NCI-H1048 (cell line): Measurements from ENCODE around the gene VAV2.

Source experiments
- DNase-seq: peaks from one replicate; lab custom pipeline; 2025; lab: John Stamatoyannopoulos, UW

The VAV2 gene

DNA sequence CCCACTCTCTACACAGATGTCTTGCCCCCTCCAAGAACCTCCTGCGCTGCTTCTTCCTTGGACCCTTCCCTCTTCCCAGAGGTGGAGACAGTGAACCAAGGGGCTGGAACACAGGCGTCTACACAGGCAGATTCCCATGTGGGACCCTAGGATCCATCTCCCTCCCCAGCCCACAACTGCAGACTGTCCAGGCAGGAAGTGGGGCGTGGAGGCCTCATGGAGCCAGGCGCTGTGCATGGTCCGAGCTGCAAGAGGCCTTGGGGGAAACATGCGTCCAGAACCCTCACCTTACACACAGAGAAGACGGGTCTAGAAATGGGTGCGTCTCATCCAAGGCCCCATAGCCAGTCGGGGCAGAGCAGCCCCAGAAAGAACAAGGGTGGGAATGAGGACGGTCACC lies 117.5 kb downstream of the VAV2 start:
- no peak for DNase-seq

DNA sequence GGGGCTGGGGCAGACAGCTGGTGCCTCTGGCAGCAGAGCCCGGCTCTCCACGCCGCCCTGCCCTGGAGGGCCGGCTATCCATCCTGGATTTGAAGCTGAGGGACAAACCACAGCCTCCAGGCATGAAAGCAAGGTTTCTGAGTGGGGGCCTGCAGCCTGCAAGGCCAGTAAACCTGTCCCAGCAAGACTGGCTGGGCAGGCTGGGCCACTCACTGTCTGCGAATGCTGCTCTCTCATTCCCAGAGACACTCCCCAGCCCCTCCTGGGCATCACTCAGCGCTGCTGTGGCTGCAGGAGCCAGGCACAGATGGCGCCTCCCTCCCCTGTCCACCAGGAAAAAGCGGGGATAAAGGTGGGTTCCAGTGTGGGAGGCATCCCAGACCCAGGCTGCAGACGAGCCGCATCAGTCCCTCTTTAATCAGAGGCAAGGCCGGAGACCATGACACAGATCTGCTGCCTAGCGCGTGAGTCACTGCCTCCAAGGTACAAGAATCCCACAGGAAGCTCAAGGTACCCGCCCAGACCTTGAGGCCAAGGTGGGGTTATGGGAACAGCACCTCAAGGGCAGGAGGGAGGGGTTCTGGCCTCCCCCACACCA lies 118.0 kb downstream of the VAV2 start:
- DNase-seq: no peak

DNA sequence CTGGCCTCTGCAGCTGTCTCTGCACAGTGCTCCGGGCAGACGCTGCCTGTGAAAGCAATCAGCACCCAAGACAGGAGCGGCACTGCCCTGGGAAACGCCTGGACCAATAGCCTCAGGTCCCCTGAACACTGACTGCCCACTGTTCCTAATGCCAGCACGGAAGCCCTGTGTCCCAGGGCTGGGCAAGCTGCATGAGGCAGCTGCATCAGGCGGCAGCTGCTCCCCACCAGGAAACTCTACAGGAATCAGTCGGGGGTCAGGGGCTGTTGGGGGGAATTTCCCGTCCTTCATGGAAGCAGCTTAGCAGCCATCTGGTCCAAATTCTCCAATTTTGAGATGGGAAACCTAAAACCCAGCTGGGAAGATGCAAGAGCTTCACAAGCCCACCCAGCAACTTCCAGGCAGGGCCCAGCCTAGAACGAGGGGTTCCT lies 118.6 kb downstream of the VAV2 start:
- DNase-seq: no peak

DNA sequence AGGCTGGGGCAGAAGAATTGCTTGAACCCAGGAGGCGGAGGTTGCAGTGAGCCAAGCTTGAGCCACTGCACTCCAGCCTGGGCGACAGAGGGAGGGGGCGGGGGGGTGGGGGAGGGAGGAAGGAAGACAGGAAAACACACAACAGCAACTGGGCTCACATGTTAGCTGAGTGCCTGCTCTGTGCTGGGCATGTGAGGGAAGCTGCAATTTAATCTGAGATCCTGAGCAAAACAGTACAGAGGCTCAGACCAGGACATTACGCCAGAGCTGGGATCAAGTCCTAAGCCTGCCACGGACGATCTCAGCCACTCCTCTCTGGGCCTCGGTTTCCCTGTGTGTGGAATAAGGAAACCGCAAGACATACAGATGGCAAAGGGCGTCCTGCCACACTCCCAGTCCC lies 119.1 kb downstream of the VAV2 start:
- no peak for DNase-seq

DNA sequence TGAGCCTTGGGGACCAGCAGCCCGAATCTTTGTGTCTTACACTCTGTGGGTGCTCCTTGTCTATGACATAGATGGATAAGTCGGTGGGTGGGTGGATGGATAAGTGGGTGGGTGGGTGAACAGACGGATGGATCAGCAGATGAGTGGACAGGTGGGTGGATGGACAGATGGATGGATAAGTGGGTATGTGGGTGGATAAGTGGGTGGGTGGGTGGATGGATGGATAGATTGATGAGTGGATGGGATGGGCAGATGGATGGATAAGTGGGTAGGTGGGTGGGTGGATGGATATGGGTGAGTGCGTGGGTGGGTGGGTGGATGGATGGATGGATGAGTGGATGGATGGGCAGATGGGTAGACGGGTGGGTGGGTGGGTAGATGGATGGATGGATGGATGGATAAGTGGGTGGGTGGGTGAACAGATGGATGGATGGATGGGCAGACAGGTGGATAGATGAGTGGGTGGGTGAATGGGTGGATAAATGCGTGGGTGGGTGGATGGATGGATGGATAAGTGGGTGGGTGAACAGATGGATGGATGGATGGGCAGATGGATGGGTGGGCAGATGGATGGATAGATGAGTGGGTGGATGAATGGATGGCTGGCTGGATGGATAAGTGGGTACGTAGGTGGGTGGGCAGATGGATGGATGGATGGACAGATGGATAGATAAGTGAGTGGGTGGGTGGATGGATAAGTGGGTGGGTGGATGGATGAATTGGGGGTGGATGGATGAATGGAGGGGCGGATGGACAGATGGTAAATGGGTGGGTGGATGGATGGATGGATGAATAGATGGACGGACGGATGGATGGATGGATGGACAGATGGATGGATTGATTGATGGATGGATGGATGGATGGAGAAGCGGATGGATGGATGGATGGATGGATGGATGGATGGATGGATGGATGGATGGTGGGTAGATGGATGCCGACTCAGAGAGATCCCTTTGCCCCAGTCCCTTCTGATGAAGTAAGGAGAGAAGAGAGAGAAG lies 121.2 kb downstream of the VAV2 start:
- DNase-seq: no peak

DNA sequence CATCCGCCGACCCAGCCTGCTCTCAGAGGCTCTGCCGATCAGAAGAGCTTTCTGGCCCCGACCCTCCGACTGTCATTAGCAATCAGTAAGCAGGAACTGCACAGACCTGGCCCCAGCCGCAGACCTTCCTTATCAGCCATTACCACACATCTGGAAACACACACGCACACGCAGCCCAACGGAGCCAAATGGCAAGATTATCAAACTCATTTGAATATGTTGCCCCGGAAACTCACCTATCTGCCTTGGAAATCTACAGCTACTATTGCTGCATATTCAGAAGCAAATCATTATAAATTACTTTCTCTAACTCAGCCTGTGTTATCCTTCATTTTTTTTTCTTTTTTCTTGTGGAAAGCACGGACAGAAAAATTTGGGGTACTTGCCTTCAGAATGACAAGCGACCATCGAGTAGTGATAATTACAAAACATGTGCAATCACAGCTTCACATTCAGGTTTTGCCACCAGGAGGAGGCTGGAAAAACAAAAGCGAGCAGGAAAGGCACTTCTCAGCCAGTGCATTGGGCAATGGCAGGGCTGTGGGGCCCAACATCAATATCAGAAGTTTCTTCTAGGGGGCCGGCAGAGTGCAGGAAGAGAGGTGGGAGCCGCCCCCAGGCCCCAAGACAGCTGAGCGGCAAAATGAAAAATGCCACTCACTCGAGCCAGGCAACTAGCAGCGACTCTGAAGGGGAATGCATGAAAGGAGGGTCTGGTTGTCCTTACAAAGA lies 122.3 kb downstream of the VAV2 start:
- no peak for DNase-seq

DNA sequence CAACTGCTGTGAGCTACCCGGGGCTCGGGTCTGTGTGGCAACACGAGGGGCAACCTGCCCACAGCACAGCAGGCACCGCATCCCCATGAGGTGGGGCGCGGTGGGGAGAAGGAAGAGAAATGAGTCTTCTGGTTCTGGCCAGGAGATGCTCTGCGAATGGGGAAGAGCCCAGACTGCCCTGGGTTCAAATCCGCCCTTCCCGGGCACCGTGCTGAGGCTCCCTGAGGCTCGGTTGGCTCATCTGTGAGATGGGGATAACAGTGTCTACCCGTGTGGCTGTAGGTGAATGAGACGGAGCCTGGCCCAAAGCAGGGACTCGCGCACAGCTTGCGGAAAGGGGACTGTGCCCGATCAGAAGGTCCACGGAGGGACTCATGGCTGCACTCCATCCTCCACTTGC lies 123.9 kb downstream of the VAV2 start:
- DNase-seq: no peak

DNA sequence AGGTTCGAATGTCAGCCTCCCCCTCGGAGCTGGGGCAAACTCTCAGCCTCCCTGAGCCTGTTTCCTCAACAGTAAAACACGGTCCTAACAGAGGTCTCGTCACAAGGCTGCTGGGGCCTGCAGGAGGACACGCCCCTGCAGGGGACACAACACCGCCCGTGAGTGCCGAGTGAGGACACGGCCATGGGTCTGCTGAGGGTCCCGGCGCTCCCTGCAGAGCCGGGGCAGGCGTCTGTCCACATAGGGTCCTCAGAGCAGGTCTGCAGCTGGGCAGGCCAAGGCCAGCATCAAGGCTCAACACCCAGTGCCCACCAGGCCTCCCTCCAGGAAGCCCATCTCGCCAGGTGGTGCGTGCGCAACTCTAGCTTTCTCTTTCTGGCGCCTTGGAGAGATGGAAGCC lies 125.2 kb downstream of the VAV2 start:
- no peak for DNase-seq

DNA sequence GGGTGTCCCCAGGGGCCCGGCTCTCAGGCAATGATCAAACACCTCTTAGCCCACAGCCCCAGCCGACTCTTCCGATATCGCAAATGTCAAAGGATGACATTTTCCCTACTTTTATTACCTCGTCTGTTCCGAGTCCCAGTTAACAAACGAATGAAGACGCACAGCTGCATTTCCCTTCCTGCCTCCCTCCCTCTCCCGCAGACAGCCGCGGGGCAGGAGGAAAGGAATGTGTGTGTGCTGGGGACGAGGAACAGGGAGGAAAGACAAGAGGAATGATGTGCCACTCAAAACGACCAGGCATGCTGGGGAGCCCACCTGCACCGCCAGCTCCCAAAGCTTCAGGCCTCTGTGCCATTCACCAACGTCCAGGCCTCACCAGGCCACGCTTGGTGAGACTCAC lies 128.1 kb downstream of the VAV2 start:
- DNase-seq: no peak

DNA sequence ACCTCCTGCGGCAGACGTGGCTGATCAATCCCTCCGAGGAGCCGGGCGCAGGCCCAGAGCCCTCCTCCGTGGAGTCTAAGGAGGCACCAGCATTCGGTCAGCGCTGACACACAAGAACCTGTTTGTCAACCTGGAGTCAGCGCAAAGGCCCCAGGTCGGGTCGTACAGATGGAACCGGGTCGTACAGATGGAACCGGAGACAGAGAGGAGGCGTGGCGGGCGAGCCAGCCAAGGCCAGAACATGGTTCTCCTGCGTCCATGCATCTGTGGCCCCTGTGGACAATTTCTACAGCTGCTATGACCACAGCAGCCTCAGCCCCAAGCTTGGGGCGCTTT lies 128.9 kb downstream of the VAV2 start:
- DNase-seq: no peak

DNA sequence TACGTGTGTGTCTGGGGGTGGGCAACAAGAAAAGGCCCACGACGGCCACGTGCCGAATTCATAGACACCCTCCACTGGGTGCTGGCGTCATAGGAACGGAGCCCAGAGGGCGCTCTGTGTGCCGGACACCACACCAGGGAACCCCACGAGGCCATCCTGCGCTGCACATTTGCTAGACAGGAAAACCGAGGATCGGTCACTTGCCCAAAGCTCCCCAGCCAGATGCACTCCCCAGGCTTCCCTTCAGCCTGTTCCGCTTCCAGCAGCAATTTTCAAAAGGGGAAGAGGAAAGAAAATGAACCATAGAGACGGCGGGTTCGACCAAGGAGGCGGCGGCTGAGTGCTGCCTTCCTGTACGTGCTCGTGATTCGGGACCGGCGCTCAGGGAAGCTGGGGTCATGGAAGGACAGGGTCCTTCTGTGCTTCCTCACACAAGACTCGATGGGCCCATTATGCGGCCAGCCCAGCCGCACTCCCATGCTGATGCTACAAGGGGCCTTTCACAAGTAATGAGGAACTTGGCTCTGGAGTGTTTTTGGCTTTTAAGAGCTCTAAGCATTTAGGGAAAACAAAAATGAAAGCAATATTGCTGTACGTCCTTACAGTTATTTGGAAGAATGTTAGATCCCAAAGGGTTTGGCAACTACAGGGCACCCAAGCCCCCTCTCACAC lies 129.4 kb downstream of the VAV2 start:
- no peak for DNase-seq

DNA sequence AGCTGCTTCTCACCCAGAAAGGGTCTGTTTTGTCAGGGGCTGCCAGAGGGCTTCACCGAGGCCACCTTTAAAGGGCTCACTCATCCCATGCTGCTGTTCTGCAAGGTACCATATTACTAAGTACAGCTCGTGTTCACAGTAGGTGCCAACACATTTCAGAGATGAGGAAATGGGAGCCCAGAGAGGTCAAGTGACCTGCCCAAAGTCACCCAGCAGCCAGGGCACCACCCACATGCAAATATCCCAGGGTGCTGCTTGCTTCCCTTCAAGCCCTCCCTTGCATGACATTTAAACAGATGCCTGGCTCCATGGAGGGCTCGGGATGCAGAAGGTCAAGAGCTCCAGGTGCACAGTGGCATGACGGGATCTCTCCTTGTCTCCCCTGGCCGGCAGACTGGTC lies 130.4 kb downstream of the VAV2 start:
- DNase-seq: no peak

DNA sequence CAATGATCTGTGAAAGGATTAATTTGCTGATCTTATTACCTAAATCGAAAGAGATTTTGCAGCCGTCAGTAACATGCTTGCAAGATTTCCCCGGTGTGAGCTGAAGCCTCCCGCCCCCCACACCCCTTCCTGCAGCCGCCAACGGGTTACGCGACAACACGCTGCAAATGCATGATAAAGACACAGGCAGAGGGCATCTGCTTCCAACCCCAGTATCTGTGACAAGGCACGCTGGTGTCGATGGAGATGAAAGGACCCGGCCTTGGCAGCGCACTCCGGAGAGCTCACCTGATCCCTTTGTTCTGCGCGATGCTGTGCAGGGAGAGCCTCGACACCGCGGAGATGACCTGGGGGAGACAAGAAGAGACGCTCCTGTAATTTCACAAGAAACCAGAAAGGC lies 131.0 kb downstream of the VAV2 start:
- no peak for DNase-seq

DNA sequence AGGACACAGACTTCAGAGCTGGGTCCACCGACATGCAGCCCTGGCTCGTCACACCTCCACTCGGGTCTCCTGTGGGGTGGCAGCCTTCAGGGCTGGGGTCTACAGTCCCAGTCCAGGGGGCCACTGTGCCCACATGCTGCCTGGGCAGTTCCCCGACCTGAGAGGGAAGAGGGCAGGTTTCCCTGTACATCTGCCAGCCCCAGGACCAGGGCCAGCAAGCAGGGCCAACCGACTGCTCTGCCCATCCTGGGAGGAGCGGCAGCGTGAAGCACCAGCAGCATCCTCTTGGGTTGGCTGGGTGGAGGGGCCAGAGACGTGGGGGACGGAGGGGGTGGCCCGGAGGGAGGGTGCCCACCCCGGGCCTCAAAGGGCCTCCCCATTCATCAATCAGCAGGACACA lies 133.4 kb downstream of the VAV2 start:
- no peak for DNase-seq

DNA sequence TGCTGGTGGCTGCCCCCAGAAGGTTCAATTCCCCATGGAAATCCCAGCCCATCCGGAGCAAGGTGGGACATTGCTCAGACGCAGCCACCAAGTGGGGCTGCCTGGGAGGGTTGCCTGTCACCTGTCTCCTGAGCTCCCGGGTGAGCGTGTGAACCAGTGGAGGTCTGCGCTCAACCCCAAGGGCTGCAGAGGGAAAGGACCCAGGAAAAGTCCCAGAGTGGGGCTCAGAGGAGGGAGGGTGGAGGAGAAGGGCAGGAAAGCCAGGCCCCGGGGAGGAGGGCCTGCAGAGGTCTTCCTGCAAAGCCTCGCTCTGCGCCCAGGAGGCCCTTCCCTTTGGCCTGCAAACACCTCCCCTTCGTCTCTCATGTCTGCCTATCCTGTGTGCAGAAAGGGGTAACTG lies 134.5 kb downstream of the VAV2 start:
- no peak for DNase-seq

DNA sequence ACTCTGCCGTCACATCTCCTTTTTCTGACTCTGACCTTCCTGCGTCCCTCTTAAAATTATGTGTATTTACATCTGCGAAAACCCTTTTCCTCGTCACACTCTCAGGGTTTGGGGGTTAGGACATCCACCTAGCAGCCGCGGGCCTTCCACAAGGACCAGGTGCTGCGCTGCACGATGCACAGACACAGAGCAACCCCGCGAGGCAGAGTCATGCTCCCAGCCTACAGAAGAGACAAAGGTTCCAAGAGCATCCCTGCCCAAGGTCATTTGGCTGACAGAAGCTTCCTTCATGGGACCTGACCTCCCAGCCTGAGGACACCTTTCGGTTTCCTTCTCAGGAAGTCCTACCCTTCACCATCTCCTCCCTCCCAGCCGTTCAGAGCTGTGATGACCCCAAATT lies 135.3 kb downstream of the VAV2 start:
- no peak for DNase-seq

DNA sequence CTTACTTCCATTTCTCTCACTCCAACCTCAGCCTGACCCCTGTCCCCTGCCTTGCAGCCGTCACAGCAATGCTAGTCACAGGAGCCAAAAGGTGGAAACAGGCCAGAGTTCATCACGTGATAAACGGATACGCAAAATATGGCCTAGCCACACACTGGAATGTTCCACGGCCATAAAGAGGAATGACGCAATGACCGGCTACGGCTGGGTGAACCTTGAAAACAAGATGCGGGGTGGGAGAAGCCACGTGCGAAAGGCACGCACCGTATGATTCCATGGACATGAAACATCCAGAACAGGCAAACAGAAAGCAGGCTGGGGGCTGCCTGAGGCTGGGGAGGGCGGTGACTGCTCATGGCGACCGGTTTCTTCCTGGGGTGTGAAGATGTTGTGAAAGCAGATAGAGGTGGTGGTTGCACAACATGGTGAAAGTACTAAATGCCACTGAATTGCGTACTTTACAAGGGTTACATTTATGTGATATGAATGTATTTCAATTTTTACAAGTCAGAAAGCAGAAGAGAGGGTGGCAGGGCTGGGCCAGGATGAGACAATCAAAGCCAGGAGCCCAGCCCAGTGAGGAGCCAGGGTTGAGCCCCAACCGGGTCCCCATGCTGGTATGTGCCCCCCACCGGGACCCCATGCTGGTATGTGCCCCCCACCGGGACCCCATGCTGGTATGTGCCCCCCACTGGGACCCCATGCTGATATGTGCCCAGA lies 136.2 kb downstream of the VAV2 start:
- DNase-seq: no peak

DNA sequence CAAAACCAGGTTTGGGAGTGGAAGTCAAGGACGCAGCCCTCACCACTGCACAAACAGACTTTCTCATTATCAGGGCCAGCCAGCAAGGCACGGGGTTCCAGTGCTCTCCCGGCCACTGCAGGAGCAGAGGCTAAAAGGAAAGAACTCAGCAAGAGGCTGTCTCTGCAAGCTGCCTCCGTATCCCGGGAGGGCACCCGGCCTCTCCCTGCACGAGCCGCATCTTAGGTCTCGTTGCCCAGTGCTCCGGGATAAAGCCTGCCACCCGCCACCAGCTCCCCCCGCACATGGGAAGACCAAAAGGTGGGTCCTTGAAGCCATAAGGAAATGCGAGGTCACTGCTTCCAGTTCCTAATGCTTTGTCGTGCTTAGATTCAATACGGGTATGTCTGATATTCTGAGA lies 136.8 kb downstream of the VAV2 start:
- DNase-seq: no peak

DNA sequence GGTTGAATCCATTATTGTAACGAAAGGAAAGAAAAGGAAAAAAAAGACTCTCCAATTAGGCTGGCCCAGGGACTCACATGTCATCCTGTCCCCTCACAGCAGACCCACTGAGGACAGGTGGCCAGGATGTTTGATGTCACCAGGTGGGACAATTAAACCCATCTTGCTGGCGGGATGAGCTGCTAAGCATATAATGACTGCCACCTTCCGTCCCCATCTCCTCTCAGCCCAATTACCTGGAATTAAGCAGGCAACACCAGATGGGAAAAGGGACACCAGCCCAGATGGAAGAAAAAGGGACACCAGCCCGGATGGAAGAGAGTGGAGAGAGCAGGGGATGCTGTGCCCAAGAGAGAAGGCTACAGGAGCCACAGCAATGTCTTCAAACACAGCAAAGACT lies 137.4 kb downstream of the VAV2 start:
- DNase-seq: no peak

DNA sequence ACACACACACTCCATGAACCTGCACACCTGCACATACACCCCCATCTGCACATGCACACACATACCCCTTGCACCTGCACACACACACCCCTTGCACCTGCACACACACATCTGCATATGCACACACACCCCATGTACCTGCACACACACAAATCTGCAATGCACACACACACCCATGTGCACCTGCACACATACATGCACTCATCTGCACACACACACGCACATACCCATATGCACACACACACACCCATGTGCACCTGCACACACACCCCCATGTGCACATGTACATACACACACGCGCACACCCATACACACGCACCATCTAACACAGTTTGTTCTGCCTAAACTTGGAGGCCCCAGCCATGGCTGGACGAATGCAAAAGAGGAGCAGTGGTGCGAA lies 138.1 kb downstream of the VAV2 start:
- DNase-seq: no peak

DNA sequence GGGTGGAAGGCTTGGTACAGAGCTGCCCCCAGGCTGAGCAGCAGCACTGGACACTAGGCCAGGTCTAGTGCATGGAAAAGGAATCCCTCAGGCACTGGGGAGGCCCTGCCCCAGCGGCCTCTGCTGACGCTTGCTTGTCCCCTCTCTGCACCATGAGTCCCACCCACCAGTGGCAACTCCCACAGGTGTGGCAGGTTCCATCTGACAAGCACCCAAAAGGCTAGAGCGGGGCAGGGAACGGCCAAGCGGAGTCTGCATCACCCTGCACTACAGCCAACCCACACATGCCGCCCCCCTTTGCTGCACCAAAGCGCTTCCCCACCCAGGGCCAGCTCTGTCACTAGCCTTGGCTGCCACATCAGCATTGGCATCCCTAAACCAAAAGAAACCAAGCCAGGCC lies 138.8 kb downstream of the VAV2 start:
- no peak for DNase-seq

DNA sequence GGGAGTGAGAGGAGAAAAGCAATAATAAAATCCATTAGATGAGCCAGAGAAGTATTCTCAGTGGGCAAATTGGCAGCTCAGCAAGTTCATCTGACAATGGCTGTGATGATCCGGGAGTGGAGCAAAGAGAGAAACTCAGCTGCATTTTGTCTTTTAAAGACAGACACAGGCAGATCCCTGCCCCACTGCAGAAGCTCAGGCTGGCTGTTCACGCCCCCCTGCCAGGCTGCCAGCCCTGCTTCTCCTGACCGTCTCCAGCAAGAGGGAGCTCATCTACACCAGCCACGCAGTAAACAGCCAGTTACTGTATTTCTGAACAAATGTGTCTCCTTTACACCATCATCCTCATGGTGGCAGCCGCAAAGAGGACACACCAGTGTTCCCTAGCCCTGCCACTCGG lies 139.7 kb downstream of the VAV2 start:
- DNase-seq: no peak
